ENCODE measurements around the gene ENPP3. TPM values are rescaled to one million over a fixed set of nuclear protein-coding genes. Genes with fewer than 3 reads are reported as not detected.
A peak's percentile ranks its signal among the peaks of the same experiment; 100 is the strongest.

ENPP3 gene
- total RNA-seq, 1 experiment from 2014 or later = not detected

DNA sequence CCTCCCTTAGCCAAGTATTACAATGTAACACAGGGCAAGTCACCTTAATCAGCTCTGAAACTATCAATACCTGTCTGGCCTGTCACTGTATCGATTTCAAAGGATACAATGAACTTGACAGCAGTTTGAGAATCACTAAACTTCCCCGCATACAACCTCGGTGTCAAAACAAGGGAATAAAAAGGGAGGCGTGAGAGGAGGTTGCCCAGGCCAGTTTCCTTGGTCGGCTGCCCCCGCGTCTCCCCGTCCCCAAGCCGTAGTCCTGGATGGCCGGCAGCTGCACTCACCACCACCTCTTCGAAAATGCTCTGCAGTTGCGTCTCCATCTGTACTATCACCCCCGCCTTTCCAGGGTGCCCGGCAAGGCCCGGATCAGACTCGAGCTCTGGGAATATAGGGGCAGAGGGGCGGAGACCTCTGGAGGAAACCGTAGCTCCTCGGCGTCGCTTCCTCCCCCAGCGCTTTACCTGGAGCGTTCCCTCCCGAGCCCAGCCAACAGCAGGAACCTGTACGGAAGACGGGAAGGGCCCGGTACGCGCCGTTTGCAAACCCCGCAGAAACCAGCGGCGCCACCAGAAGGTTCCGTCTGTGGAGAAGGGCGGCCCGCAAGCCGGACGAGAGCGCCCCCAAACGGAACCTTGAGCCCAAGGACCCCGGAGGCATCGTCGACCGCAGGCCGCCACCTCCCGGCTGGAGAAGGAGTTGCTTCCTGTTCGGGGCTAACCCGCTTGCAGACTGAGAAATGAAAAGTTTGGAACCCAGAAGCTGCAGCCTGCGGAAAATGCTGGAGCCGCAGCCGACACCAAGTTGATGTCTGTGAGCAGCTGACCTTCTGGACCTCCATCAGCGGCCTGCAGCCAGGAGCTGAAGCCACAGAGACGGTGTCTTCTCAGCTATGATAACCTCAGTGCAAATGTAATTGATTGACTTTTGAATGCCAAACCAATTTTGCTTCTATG is 9.1 kb upstream of the ENPP3 start, which contains the start of gene MED23 (continued):
- TF ChIP-seq, protein P1, sequence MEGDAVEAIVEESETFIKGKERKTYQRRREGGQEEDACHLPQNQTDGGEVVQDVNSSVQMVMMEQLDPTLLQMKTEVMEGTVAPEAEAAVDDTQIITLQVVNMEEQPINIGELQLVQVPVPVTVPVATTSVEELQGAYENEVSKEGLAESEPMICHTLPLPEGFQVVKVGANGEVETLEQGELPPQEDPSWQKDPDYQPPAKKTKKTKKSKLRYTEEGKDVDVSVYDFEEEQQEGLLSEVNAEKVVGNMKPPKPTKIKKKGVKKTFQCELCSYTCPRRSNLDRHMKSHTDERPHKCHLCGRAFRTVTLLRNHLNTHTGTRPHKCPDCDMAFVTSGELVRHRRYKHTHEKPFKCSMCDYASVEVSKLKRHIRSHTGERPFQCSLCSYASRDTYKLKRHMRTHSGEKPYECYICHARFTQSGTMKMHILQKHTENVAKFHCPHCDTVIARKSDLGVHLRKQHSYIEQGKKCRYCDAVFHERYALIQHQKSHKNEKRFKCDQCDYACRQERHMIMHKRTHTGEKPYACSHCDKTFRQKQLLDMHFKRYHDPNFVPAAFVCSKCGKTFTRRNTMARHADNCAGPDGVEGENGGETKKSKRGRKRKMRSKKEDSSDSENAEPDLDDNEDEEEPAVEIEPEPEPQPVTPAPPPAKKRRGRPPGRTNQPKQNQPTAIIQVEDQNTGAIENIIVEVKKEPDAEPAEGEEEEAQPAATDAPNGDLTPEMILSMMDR (IDR thresholded peaks at IDR 0.05) = peak; percentile 95
- peak; percentile 68; the same call in 1 of the 2 replicates for TF ChIP-seq FOXP1 (CRISPR knock-in tag; IDR thresholded peaks at IDR 0.05; ENCODE audit: borderline replicate concordance)

DNA sequence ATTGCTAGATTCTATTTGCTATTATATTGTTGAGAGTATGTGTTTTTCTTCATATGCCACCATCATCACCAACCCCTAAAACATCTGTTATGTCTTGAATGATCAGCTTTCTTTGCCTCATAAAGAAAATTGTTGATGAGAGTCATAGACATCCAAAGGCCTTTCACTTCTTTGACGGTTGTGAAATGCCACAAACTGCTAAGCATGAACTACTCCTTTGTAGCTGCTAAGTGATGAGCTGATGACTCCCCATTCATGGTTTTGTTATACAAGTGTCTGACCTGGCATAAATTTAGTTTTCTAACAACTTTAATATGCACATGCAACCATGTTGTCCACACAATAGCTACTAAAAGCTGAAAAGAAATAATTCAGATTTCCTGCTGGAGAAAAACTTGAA is 8.4 kb upstream of the ENPP3 start:
- ATAC-seq (no peak), DNase-seq (ENCODE audit: low spot score) (no peak)
- no peak overlapping the region for H3K4me3 Mint-ChIP-seq
- peaks cover 26% of the 10 kb centered on the region for H3K27me3 Mint-ChIP-seq (ENCODE audit: low read depth)
- no peaks in the 10 kb centered on the region for H3K9me3 Mint-ChIP-seq
- H3K27ac Mint-ChIP-seq = no peak overlapping the region
- no peak for TF ChIP-seq RORB (CRISPR knock-in tag; IDR thresholded peaks at IDR 0.05)
- TF ChIP-seq IRF2 (CRISPR knock-in tag; IDR thresholded peaks at IDR 0.05; ENCODE audit: borderline replicate concordance, low read depth) = no peak
- TF ChIP-seq, protein P2, sequence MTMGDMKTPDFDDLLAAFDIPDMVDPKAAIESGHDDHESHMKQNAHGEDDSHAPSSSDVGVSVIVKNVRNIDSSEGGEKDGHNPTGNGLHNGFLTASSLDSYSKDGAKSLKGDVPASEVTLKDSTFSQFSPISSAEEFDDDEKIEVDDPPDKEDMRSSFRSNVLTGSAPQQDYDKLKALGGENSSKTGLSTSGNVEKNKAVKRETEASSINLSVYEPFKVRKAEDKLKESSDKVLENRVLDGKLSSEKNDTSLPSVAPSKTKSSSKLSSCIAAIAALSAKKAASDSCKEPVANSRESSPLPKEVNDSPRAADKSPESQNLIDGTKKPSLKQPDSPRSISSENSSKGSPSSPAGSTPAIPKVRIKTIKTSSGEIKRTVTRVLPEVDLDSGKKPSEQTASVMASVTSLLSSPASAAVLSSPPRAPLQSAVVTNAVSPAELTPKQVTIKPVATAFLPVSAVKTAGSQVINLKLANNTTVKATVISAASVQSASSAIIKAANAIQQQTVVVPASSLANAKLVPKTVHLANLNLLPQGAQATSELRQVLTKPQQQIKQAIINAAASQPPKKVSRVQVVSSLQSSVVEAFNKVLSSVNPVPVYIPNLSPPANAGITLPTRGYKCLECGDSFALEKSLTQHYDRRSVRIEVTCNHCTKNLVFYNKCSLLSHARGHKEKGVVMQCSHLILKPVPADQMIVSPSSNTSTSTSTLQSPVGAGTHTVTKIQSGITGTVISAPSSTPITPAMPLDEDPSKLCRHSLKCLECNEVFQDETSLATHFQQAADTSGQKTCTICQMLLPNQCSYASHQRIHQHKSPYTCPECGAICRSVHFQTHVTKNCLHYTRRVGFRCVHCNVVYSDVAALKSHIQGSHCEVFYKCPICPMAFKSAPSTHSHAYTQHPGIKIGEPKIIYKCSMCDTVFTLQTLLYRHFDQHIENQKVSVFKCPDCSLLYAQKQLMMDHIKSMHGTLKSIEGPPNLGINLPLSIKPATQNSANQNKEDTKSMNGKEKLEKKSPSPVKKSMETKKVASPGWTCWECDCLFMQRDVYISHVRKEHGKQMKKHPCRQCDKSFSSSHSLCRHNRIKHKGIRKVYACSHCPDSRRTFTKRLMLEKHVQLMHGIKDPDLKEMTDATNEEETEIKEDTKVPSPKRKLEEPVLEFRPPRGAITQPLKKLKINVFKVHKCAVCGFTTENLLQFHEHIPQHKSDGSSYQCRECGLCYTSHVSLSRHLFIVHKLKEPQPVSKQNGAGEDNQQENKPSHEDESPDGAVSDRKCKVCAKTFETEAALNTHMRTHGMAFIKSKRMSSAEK (CRISPR knock-in tag; IDR thresholded peaks at IDR 0.05; ENCODE audit: borderline replicate concordance) = no peak
- no peak for TF ChIP-seq FOXP1 (CRISPR knock-in tag; IDR thresholded peaks at IDR 0.05; ENCODE audit: borderline replicate concordance)
- no peak for TF ChIP-seq JAZF1 (CRISPR knock-in tag; IDR thresholded peaks at IDR 0.05)
- no peak for TF ChIP-seq ZNF138 (CRISPR knock-in tag; conservative IDR thresholded peaks at IDR 0.05)
- ChIA-PET CTCF (interaction anchor here (0.6 to 2.3 kb wide), 63 partner anchors 9 to 1033 kb away, joined by 3 to 57 read pairs (median 5); partner anchors contain the start of genes ARG1 and ENPP3), POLR2A (interaction anchor here (1.3 to 1.4 kb wide), 3 partner anchors 10 to 323 kb away, joined by 3 to 4 read pairs (median 3); partner anchors contain the start of gene CCN2)
- peaks cover 3% of the 10 kb centered on the region; the same call in 1 of the 2 replicates for H3K36me3 Mint-ChIP-seq
- peaks cover 13% of the 10 kb centered on the region for H3K4me1 Mint-ChIP-seq

DNA sequence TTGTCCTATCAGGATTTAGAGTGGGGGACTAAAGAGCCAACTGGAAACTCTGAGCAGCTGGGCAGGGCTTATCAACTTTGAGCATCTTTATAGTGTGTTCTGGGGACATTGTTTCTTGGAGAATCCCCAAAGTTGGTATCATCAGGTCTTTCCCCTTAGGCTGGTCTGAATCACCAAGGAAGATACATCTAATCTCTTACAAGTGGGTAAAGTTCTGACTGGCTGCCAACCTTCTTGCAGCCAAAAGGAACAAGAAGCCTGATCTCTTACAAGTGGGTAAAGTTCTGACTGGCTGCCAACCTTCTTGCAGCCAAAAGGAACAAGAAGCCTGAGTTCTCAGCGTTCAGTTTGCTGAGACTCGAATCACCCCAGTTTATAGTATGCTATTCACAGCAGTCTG is 7.5 kb upstream of the ENPP3 start:
- DNase-seq (ENCODE audit: low spot score) = no peak
- ChIA-PET CTCF (interaction anchor here (2.3 kb wide), 1 partner anchor 744 kb away, joined by 16 read pairs; no protein-coding TSS in a partner anchor), POLR2A (no interaction called here)
- ATAC-seq = no peak
- Mint-ChIP-seq H3K4me3 (no peak overlapping the region), H3K27me3 (ENCODE audit: low read depth) (peaks cover 26% of the 10 kb centered on the region), H3K27ac (no peak overlapping the region), H3K4me1 (peaks cover 13% of the 10 kb centered on the region), H3K9me3 (no peaks in the 10 kb centered on the region), H3K36me3 (0 out of 2 replicates have a peak, but pooled peaks cover 1% of the 10 kb centered on the region)
- TF ChIP-seq, protein P3, sequence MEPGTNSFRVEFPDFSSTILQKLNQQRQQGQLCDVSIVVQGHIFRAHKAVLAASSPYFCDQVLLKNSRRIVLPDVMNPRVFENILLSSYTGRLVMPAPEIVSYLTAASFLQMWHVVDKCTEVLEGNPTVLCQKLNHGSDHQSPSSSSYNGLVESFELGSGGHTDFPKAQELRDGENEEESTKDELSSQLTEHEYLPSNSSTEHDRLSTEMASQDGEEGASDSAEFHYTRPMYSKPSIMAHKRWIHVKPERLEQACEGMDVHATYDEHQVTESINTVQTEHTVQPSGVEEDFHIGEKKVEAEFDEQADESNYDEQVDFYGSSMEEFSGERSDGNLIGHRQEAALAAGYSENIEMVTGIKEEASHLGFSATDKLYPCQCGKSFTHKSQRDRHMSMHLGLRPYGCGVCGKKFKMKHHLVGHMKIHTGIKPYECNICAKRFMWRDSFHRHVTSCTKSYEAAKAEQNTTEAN (CRISPR knock-in tag; IDR thresholded peaks at IDR 0.05) = no peak
- TF ChIP-seq, protein P4, sequence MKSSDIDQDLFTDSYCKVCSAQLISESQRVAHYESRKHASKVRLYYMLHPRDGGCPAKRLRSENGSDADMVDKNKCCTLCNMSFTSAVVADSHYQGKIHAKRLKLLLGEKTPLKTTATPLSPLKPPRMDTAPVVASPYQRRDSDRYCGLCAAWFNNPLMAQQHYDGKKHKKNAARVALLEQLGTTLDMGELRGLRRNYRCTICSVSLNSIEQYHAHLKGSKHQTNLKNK (CRISPR knock-in tag; IDR thresholded peaks at IDR 0.05) = no peak
- no peak for TF ChIP-seq ZNF423 (CRISPR knock-in tag; IDR thresholded peaks at IDR 0.05)

All from WTC11 (cell line).